IMR-90 (cell line): ENCODE results near the gene RCN1.
"Not testable (repeated sequence)": the region's sequence is repeated elsewhere in the genome, so short reads cannot be mapped to it uniquely, and the experiment has no call there.

Source experiments
- CHD1 ChIP-seq: IDR thresholded peaks from 2 replicates; pipeline ENCODE4 v1.6.1; 2012; ENCODE audit warnings: low read depth, low read length, improper control_type of control experiment
- CTCF ChIP-seq: conservative IDR thresholded peaks from 2 replicates; pipeline ENCODE4 v1.5.1; 2012; ENCODE audit warnings: mild to moderate bottlenecking, low read depth, low read length, improper control_type of control experiment
- FOS ChIP-seq: fragments of 150-350 bp; IDR thresholded peaks from 2 replicates; pipeline ENCODE4 v1.6.1; 2016; ENCODE audit warnings: low read depth, low read length
- MAZ ChIP-seq: IDR thresholded peaks from 2 replicates; pipeline ENCODE4 v1.6.1; 2012; ENCODE audit warnings: low read depth, mild to moderate bottlenecking, low read length, improper control_type of control experiment, moderate library complexity, borderline replicate concordance
- MXI1 ChIP-seq: IDR thresholded peaks from 2 replicates; pipeline ENCODE4 v1.6.1; 2012; ENCODE audit warnings: low read depth, mild to moderate bottlenecking, low read length, moderate library complexity, borderline replicate concordance
- POLR2A ChIP-seq: IDR thresholded peaks from 2 replicates; pipeline ENCODE4 v1.6.1; 2012; ENCODE audit warnings: mild to moderate bottlenecking, low read depth, low read length
- RFX5 ChIP-seq: IDR thresholded peaks from 2 replicates; pipeline ENCODE4 v1.8.0; 2012; ENCODE audit warnings: low read depth, mild to moderate bottlenecking, low read length, moderate library complexity
- SMC3 ChIP-seq: fragments of 150-350 bp; IDR thresholded peaks from 2 replicates; pipeline ENCODE4 v1.6.1; 2016; ENCODE audit warnings: low read depth, mild to moderate bottlenecking, antibody characterized with exemption, low read length, moderate library complexity
- USF2 ChIP-seq: fragments of 150-350 bp; IDR thresholded peaks from 2 replicates; pipeline ENCODE4 v1.6.1; 2017; ENCODE audit warnings: mild to moderate bottlenecking, antibody characterized with exemption, low read length, low read depth

GRCh38 chr11:32119139-32119538, 28.3 kb downstream of the RCN1 start:
- TF ChIP-seq USF2, FOS, CTCF, SMC3, RFX5, CHD1, POLR2A, MAZ, MXI1: not testable (repeated sequence)
